Upper lobe of right lung (tissue), 1 donor: ENCODE measurements around the gene OCA2. TPM values are rescaled to one million over a fixed set of nuclear protein-coding genes. Genes with fewer than 3 reads are reported as not detected.
"Not testable (repeated sequence)": the region's sequence is repeated elsewhere in the genome, so short reads cannot be mapped to it uniquely, and the experiment has no call there.

Experiments used
- ATAC-seq: fragments of 200-7000 bp; cut with Tn5 transposase; one replicate; pipeline ENCODE4 v1.9.1; 2020; ENCODE audit warnings: mild to moderate bottlenecking, moderate library complexity
- DNase-seq: peaks from one replicate; pipeline ENCODE4 v3.0.0-alpha.2; 2020
- H3K27ac ChIP-seq: fragments of 200-600 bp; one replicate; pipeline ENCODE4 v1.8.0; 2022
- H3K27me3 ChIP-seq: fragments of 200-600 bp; one replicate; pipeline ENCODE4 v1.8.0; 2022; ENCODE audit warnings: mild to moderate bottlenecking
- H3K36me3 ChIP-seq: fragments of 200-600 bp; one replicate; pipeline ENCODE4 v1.8.0; 2022
- H3K4me1 ChIP-seq: fragments of 200-600 bp; one replicate; pipeline ENCODE4 v1.8.0; 2022
- H3K4me3 ChIP-seq: fragments of 200-600 bp; one replicate; pipeline ENCODE4 v1.8.0; 2022; ENCODE audit warnings: mild to moderate bottlenecking
- H3K9me3 ChIP-seq: fragments of 200-600 bp; one replicate; pipeline ENCODE4 v1.8.0; 2022
- intact Hi-C: fragments of 100-400 bp; cut with DNase I; formaldehyde crosslinking; loops from one replicate; pipeline ENCODE4 v1.11.0; 2022
- long read RNA-seq: library from polyadenylated mRNA; unstranded; transcript quantifications from one replicate; pipeline ENCODE4 v2.0.0, GENCODE V29; 2021
- total RNA-seq: library from RNA; stranded (reverse); fragmentation: NEBNext Ultra II Directional; extraction: Animal tissue kit (Norgen Biotek cat#: 25700); gene quantifications from one replicate; pipeline ENCODE4 v1.2.1, GENCODE V29; 2021
- TF ChIP-seq, protein P1 (sequence below): fragments of 200-600 bp; IDR thresholded peaks from one replicate; pipeline ENCODE4 v1.8.0; 2022; ENCODE audit warnings: antibody characterized with exemption
- donor health status: DM: no; HTN: yes; CAD: no; lungs with severe emphysema.

OCA2 gene
- total RNA-seq = 0.55 TPM
- long read RNA-seq = 0 reads

DNA sequence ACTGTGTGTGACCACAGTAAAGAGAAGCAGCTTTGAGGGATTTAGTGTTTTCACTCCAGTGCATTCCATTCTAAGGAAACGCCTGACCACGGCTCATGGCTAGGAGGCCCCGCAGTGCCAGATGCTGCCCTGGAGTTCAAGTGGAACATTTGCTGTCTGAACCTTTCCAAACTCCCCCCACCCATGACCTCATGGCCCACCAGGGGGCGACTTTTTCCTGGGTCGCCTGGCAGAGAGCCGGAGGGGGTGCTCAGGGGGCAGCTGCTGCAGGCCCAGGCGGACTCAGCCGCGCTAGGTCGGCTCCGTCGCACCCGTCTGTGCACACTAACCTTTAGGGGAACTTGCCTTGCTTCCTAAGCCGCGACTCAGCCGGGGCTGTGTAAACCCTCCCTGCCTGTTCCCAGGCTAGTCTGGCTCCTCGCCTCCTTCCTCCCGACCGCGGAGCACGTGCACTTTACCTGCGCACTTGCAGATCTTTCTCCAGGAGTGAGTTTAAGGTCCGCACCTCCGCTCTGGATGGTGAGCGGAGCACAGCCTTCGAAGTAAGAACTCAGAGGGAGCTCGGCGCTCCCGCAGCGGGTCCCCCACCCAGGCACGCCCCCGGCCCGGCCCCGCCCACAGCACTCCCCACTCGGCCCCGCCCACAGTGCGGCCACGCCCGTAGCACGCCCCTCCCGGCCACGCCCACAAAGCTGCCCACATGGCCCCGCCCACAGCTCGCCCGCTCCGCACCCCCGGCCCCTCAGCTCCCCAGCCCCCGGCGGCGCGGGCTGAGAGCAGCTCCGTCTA, at the start of gene OCA2:
Gene OCA2, minus strand, starts transcription at position 550 of the 789 bp plus-strand sequence. CDS start 17,441 bp downstream, outside the sequence.
- H3K4me1 ChIP-seq = peaks cover 31% of the 10 kb centered on the region
- intact Hi-C loops = no loop called here
- TF ChIP-seq, protein P1, sequence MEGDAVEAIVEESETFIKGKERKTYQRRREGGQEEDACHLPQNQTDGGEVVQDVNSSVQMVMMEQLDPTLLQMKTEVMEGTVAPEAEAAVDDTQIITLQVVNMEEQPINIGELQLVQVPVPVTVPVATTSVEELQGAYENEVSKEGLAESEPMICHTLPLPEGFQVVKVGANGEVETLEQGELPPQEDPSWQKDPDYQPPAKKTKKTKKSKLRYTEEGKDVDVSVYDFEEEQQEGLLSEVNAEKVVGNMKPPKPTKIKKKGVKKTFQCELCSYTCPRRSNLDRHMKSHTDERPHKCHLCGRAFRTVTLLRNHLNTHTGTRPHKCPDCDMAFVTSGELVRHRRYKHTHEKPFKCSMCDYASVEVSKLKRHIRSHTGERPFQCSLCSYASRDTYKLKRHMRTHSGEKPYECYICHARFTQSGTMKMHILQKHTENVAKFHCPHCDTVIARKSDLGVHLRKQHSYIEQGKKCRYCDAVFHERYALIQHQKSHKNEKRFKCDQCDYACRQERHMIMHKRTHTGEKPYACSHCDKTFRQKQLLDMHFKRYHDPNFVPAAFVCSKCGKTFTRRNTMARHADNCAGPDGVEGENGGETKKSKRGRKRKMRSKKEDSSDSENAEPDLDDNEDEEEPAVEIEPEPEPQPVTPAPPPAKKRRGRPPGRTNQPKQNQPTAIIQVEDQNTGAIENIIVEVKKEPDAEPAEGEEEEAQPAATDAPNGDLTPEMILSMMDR = peak; percentile 18
- peak; percentile 89 for DNase-seq
- peaks cover 15% of the 10 kb centered on the region for H3K27me3 ChIP-seq
- ATAC-seq = peak; percentile 69
- no peaks in the 10 kb centered on the region for H3K9me3 ChIP-seq
- peak within 1 kb of the TSS; percentile 47 for H3K27ac ChIP-seq
- peak within 1 kb of the TSS; percentile 23 for H3K4me3 ChIP-seq
- H3K36me3 ChIP-seq = no peaks in the 10 kb centered on the region

DNA sequence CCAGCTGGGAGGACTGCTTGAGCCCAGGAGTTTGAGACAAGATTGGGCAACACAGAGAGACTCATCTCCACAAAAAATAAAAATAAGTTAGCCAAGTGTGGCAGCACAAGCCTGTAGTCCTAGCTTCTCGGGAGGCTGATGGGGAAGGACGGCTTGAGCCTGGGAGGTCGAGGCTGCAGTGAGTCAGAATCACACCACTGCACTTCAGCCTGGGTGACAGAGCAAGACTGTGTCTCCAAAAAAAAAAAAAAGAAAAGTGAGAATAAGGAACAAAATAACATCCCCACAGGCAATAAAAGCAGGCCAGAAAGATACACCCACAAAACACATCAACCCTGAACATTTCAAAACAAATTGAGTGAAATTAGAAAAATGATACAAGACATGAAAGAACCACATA, 48.7 kb upstream of the OCA2 start:
- H3K27me3 ChIP-seq = no peaks in the 10 kb centered on the region
- no peaks in the 10 kb centered on the region for H3K4me1 ChIP-seq
- no peak for DNase-seq
- no peak for ATAC-seq
- no peak overlapping the region for H3K27ac ChIP-seq
- intact Hi-C loops = no loop called here
- TF ChIP-seq, protein P1 = no peak
- no peak overlapping the region for H3K4me3 ChIP-seq
- peaks cover 55% of the 10 kb centered on the region for H3K36me3 ChIP-seq
- H3K9me3 ChIP-seq = no peaks in the 10 kb centered on the region

DNA sequence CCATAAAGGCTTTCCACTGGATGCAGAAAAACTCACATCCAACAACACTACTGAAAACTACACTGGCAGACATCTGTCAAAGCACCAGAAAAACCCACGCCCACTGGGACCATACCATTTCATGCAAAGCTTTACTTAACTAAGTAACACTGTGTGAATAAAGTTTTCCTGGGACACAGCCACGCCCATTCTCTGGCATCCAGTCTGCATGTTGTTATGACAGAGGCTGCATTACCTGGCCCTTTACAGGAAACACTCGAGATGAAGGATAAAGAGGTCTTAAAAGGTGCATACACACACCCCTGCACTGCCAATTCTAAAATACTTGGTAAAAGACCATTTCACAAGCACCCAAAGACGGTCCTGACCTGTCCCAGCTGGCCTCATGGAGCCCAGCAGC, 46.3 kb upstream of the OCA2 start:
- H3K27me3 ChIP-seq, ATAC-seq, intact Hi-C loops, H3K4me3 ChIP-seq, DNase-seq, H3K9me3 ChIP-seq, H3K27ac ChIP-seq, H3K4me1 ChIP-seq: not testable (repeated sequence)
- H3K36me3 ChIP-seq = peaks cover 66% of the 10 kb centered on the region

DNA sequence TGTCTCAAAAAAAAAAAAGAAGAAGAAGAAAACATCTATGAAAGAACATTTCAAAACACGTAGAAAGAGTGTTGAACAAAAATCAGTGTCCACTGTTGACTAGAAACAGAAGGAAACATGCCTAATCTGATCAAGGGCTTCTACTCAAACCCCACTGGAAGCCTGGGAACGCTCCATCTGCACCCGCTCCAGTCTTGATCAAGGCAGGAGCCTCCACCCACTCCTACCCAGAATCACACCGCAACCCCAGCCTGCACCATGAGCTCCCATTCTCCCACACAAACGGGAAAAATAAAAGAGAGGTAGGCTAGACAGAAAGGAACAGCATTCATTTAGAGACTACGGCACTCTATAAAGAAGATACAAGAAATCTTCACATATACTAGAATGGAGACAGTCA, 40.9 kb upstream of the OCA2 start:
- intact Hi-C loops = no loop called here
- DNase-seq (no peak), ATAC-seq (no peak)
- H3K9me3 ChIP-seq = no peaks in the 10 kb centered on the region
- no peak overlapping the region for H3K27ac ChIP-seq
- H3K27me3 ChIP-seq = no peaks in the 10 kb centered on the region
- H3K4me1 ChIP-seq = no peaks in the 10 kb centered on the region
- TF ChIP-seq, protein P1 = no peak
- H3K4me3 ChIP-seq = no peak overlapping the region
- peaks cover 57% of the 10 kb centered on the region for H3K36me3 ChIP-seq

DNA sequence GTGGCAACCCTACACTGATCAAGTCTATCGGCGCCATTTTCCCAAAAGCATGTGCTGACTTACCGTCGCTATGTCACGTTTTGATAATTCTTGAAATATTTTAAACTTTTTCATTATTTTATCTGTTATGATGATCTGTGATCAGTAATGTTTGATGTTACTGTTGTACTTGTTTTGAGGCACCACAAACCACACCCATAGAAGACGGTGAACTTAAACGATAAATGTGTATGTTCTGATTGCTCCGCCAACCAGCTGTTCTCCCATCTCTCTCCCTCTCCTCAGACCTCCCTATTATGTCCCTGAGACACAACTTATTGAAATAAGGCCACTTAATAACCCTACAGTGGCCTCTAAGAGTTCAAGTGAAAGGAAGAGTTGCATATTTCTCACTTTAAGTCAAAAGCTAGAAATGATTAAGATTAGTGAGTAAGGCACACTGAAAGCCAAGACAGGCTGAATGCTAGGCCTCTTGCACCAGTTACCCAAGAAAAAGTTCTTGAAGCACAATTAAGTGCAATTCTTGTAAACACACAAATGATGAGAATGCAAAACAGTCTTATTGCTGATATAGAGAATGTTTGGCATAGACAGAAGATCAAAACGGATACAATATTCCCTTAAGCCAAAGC, 38.4 kb upstream of the OCA2 start:
- ATAC-seq, H3K9me3 ChIP-seq, DNase-seq, H3K27ac ChIP-seq, intact Hi-C loops, H3K4me3 ChIP-seq, H3K27me3 ChIP-seq, H3K4me1 ChIP-seq: not testable (repeated sequence)
- peaks cover 43% of the 10 kb centered on the region for H3K36me3 ChIP-seq

DNA sequence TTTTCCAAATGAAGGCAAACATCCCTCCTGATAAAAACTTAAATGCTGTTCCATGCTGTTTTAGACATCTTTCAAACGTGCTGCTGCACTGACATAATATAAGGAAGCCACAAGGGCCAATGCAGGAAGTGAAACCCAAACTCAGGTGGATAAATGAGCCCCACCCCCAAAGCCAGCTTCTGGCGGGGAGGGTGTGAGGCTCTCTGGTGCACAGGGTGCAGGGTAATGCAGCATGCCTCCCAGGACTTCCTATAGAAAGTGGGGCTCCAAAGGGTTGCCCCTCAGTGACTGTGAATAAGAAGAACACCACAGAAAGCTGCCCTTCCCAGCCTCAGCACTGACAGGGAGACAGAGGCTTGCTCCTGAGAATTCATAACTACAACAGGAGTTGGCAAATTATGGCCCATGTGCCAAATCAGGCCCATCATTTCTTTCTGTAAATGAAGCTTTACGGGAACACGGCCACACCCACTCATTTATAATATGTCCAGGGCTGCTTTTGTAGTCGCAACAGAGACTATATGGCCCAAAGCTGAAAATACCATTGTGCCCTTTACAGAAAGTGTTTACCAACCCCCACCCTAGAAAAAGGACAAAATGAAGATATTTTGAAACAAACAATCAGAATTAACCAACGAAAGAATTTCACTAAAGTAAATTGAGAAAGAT, 37.3 kb upstream of the OCA2 start:
- ATAC-seq = peak; percentile 55
- H3K27ac ChIP-seq, DNase-seq, H3K4me1 ChIP-seq, H3K9me3 ChIP-seq, H3K4me3 ChIP-seq, intact Hi-C loops, H3K27me3 ChIP-seq: not testable (repeated sequence)
- H3K36me3 ChIP-seq = peaks cover 45% of the 10 kb centered on the region

DNA sequence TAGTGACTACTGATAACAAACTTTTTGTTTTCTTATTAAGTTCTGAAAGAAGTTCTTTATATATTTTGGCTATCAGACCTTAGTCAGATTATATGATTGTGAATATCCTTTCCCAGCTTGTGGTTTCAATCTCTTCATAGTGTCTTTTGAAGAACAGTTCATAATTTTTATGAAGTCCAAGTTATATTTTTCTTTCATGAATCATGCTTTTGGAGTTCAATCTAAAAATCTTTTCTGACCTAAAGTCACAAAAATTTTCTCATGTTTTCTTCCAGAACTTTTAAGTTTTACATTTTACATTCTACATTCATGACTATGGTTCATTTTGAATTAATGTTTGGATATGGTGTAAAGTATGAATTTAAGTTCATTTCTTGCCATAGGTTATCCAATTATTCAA, 34.2 kb upstream of the OCA2 start:
- Histone ChIP-seq H3K4me3 (no peak overlapping the region), H3K27ac (no peak overlapping the region), H3K36me3 (peaks cover 39% of the 10 kb centered on the region), H3K27me3 (no peaks in the 10 kb centered on the region), H3K9me3 (no peaks in the 10 kb centered on the region), H3K4me1 (no peaks in the 10 kb centered on the region)
- DNase-seq (no peak), ATAC-seq (no peak)
- intact Hi-C loops = no loop called here
- TF ChIP-seq, protein P1 = no peak
